Left renal pelvis (tissue), 4 donors: Measurements from ENCODE around the gene RFX2. TPM values are rescaled to one million over a fixed set of nuclear protein-coding genes. Genes with fewer than 3 reads are reported as not detected.
"Not testable (repeated sequence)": the region's sequence is repeated elsewhere in the genome, so short reads cannot be mapped to it uniquely, and the experiment has no call there.

Source experiments
- DNase-seq, 4 donors: peaks; one replicate each; pipeline ENCODE4 v3.0.0-alpha.2; 2013; ENCODE audit warnings: low read depth in 4 of 4, low spot score in 3 of 4
- polyA plus RNA-seq, 4 donors: library from polyadenylated mRNA; unstranded; fragments of 120-200 nt; gene quantifications; one replicate each; pipeline ENCODE4 v1.2.1, GENCODE V29; 2013; ENCODE audit not compliant: insufficient read length in 4 of 4

The RFX2 gene
- polyA plus RNA-seq, 4 donors: 5.9 to 9.5 (median 7.5) TPM

- DNase-seq: no peak
Measured at GRCh38 chr19:6042776-6043726, 67.2 kb downstream of the RFX2 start.

GRCh38 chr19:6041991-6042481 is 68.3 kb downstream of the RFX2 start:
- no peak for DNase-seq

GRCh38 chr19:6041071-6041470 is 69.2 kb downstream of the RFX2 start:
- no peak for DNase-seq

- no peak for DNase-seq
Measured at GRCh38 chr19:6039566-6040225, 70.6 kb downstream of the RFX2 start.

GRCh38 chr19:6038634-6039405 is 71.5 kb downstream of the RFX2 start:
- DNase-seq: no peak

GRCh38 chr19:6035026-6035425 is 75.3 kb downstream of the RFX2 start:
- DNase-seq: no peak

- no peak for DNase-seq
Measured at GRCh38 chr19:6034512-6034911, 75.8 kb downstream of the RFX2 start.

- DNase-seq: no peak
Measured at GRCh38 chr19:6033744-6034264, 76.5 kb downstream of the RFX2 start.

- no peak for DNase-seq
Measured at GRCh38 chr19:6032827-6033226, 77.5 kb downstream of the RFX2 start.

GRCh38 chr19:6032381-6032780 is 77.9 kb downstream of the RFX2 start:
- DNase-seq: no peak

GRCh38 chr19:6030214-6030507 is 80.1 kb downstream of the RFX2 start:
- no peak for DNase-seq

GRCh38 chr19:6026390-6027227 is 83.7 kb downstream of the RFX2 start:
- DNase-seq: no peak

- DNase-seq: not testable (repeated sequence)
Measured at GRCh38 chr19:6024756-6025155, 85.5 kb downstream of the RFX2 start.

GRCh38 chr19:6023936-6024335 is 86.4 kb downstream of the RFX2 start:
- DNase-seq: no peak

- no peak for DNase-seq
Measured at GRCh38 chr19:6023085-6023682, 87.1 kb downstream of the RFX2 start.

GRCh38 chr19:6022570-6023064 is 87.7 kb downstream of the RFX2 start:
- DNase-seq: no peak

GRCh38 chr19:6021878-6022569 is 88.3 kb downstream of the RFX2 start:
- peak; percentile 53 to 76 (median 72) for DNase-seq

- DNase-seq: no peak
Measured at GRCh38 chr19:6020972-6021805, 89.1 kb downstream of the RFX2 start.
